NCI-H1092 (cell line): ENCODE measurements around the gene ZNG1F.
"Not testable (repeated sequence)": the region's sequence is repeated elsewhere in the genome, so short reads cannot be mapped to it uniquely, and the experiment has no call there.

Source experiments
- DNase-seq: peaks from one replicate; lab custom pipeline; 2025; lab: John Stamatoyannopoulos, UW

The ZNG1F gene

DNA sequence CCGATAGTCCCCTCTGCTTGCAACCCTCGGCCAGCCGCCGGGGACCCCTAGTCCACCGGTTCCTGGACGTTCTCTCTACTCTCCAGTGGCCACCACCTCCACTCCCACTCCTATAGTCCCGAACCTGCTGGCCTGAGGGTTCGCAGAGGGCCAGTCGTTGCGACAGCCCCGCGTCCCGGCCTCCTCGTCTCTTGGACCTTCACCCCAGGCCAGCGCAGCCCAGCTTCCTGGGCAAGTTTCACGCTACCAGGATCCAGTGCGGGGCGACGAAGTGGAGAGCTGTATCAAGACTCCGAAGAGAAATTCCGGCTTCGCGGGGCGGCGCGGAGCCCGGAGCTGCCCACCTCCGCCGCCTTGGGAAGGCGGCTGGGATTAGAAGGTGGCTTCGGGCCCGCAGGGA, 65.7 kb downstream of the ZNG1F start:
- not testable (repeated sequence) for DNase-seq

DNA sequence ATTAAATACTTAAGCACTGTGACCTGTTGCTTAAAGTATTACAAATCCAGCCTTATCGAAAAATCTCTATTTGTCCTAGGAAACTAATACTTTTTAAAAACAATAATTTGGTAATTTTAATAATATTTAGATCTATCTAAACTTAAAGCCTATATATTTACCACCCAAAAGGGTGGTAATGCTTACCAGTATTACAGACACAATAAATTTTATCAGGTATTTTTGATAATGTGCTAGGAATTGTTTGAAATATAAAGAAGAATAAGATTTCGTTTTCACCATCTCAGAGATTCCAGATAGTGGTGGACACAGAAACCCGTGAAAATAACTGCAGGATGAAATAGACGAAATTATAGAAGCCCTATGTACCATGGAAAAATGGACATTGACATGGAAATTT, 68.4 kb downstream of the ZNG1F start:
- DNase-seq = not testable (repeated sequence)

DNA sequence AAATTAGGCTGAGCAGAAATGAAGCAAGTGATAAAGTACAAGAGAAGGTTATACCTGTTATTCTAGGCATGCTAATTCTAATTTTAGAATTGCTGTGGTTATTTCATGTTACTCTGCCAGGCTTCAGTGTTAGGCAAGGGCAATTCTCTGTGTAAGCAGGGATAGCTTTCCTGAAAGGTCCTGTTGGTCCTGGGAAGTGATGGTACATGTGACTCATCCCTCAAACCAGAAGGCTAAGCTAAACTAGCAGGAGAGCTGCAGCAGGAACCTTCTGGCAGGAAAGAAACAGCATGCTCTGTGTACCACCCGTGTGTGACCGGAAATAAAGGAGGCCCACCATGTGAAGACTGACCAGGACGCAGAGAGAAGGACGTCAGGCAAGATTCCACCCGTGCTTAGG, 69.4 kb downstream of the ZNG1F start:
- DNase-seq = not testable (repeated sequence)

DNA sequence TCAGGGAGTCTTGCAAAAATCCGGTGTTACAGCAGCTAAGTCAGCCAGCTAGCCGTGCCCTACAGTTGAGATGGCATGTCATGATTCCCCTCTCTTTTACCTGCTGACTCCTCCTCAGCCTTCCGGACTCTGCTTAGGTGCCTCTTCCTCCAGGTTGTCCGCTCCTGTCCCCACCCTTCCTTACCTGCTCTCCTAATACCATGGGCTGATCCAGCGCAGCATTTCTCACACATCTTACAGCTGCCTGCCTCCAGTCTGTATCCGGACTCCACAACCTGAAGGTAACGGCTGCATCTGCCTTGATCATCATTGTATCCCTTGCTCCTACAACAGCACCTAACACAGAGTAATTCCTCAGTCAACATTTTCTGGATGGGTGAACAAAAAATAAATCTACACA, 69.8 kb downstream of the ZNG1F start:
- DNase-seq = not testable (repeated sequence)

DNA sequence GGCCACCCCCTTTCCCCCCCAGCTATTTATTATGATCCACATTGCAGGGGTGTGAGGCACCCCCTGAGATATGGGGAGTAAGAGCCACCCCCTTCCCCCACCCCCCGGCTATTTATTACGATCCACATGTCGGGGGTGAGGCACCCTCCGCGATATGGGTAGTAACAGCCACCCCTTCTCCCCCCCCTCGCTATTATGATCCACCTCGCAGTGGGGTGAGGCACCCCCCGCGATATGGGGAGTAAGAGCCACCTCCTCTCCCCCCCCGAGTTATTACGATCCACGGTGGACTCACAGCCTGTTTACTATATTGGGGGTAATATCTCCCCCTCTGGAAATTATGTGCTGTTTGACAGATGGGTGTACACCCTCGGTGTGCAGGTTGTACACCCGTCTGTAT, 75.8 kb downstream of the ZNG1F start:
- DNase-seq = not testable (repeated sequence)

DNA sequence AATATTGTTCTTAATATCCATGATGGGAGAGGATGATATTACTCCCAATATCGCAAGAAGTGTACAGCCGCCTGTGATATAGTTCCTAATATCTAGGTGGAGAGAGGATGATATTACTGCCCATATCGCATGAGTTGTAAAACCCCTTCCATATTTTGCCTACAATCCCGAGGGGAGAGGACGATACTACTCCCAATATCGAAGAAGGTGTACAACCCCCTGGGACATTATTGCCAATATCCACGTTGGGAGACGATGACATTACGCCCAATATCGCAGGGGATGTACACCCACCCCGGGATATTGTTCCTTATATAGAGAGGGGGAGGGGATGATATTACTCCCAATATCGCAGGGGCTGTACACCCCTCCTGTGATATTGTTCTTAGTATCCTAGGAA, 77.7 kb downstream of the ZNG1F start:
- not testable (repeated sequence) for DNase-seq

DNA sequence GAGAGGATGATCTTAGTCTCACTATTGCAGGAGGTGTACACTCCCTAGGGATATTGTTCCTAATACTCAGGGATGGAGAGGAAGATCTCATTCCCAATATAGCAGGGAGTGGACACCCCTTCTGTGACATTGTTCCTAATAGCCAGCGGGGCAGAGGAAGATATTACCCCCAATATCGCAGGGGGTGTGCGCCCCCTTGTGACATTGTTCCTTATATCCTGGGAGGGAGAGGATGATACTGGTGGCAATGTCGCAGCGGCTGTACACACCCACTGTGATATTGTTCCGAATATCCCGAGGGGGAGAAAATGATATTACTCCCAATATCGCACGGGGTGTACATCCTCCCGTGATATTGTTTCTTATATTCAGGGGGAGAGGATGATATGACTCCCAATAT, 78.2 kb downstream of the ZNG1F start:
- DNase-seq = not testable (repeated sequence)

DNA sequence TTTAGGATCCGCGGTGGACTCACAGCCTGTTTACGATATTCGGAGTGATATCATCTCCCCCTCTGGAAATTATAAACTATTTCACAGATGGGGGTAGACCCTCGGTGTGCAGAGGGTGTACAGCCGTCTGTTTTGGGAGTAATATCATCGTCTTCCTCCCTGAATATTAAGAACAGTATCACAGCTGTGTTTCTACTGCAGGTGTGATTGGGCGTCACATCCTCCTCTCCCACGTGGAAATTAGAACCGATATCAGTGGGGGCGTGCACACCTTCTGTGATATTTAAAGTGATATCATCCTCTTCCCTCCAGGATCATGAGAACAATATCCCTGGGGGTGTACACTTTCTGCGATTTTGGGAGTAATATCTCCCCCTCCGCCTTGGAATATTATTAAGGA, 79.9 kb downstream of the ZNG1F start:
- DNase-seq = not testable (repeated sequence)

DNA sequence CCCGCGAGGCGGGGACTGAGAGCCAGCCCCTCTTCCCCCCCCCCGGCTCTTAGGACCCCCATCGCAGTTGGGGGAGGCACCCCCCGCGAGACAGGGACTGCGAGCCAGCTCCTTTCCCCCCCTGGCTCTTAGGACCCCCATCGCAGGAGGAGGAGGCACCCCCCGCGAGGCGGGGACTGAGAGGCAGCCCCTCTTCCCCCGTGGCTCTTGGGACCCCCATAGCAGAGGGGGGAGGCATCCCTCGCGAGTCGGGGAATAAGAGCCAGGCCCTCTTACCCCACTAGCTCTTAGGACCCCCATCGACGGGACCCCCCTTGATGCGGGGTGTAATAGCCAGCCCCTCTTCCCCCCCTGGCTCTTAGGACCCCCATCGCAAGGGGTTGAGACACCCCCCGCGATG, 80.3 kb downstream of the ZNG1F start:
- not testable (repeated sequence) for DNase-seq

DNA sequence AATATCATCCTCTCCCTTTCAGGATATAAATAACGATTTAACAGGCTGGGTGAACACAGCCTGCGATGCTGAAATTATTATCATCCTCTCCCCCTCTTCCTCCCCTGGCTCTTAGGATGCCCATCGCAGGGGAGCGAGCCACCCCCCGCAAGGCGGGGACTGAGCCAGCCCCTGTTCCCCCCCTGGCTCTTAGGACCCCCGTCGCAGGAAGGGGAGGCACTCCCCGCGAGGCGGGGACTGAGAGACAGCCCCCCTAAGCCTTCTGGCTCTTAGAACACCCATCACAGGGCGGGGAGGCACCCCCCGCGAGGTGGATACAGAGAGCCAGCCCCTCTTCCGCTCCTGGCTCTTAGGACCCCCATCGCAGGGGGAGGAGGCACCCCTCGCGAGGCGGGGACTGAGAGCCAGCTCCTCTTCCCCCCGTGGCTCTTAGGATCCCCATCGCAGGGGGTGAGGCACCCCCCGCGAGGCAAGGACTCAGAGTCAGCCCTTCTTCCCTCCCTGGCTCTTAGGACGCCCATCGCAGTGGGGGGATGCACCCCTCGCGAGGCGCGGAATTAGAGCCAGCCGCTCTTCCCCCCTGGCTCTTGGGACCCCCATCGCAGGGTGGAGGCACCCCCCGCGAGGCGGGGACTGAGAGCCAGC, 82.5 kb downstream of the ZNG1F start:
- DNase-seq = not testable (repeated sequence)

DNA sequence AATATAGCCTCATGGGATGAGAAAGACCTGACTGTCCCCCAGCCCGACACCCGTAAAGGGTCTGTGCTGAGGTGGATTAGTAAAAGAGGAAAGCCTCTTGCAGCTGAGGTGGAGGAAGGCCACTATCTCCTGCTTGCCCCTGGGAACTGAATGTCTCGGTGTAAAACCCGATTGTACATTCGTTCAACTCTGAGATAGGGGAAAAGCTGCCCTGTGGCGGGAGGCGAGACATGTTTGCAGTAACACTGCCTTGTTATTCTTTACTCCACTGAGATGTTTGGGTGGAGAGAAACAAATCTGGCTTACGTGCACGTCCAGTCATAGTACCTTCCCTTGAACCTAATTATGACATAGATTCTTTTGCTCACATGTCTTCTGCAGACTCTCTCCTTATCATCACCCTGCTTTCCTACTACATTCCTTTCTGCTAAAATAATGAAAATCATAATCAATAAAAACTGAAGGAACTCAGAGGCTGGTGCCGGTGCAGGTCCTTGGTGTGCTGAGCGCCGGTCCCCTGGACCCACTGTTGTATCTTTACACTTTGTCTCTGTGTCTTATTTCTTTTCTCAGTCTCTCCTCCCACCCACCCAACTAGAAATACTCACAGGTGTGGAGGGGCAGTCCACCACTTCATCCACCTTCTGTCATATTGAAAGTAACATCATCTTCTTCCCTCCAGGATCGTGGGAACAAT, 83.4 kb downstream of the ZNG1F start:
- not testable (repeated sequence) for DNase-seq

DNA sequence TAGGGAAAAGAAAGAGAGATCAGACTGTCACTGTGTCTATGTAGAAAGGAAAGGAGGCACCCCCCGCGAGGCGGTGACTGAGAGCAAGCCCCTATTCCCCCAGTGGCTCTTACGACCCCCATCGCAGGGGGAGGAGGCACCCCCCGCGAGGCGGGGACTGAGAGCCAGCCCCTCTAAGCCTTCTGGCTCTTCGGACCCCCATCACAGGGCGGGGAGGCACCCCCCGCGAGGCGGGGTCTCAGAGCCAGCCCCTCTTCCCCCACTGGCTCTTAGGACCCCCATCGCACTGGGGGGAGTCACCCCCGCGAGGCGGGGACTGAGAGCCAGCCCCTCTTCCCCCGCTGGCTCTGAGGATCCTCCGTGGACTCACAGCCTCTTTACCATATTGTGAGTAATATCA, 84.6 kb downstream of the ZNG1F start:
- DNase-seq = not testable (repeated sequence)

DNA sequence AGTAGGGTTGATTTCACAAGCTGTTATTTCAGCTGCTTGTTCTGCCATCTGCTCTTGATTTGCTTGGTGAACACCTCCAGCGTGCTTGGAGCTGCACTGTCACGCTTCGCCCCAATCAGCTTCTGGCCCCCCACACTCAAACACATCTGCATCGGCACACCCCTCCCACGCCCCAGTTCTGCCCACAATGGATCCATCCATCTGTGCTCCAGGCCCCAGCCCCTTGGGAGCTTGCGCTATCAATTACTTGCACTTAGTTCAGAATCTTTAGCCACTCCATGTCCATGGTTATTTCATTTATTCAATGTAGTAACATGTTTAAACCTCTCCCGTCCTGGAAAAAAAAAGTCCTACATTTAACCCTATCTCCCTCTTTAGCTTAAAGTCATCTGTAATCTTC, 88.6 kb downstream of the ZNG1F start:
- DNase-seq = not testable (repeated sequence)

DNA sequence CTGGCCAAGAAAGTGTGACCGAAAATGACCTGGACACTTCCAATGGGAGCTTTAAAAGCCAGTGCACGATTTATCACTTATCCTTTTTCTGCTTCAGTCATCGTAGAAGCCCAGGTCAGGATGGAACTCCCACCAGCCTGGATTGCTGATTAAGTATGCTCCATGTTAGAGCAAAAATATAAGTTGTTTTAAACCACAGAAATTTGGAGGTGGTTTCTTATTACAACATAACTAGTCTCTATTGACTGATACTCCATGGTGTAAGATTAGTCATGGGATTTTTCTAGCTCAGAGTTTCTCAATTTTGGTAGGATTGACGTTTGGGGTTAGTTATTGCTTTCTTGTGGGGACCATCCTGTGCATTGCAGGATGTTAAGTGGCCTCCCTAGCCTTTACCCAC, 90.4 kb downstream of the ZNG1F start:
- not testable (repeated sequence) for DNase-seq

DNA sequence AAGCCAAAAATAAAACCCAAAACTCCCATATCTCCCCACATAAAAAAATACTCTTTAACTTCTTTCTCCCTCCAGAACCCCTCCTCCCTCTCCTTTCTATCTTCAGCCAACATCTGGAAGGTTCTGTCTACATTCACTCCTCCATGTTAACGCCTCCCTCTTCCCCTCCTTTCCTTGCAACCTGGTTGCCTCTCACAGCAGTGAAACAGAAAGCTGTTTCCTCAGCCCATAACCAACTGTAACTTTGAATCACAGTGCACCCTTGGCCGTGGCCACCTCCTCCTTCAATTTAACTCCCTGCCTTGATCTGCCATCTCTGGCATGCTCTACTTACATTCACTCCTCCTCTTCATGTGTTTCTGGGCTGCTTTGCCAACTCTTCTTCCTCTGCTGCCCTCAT, 94.1 kb downstream of the ZNG1F start:
- DNase-seq = not testable (repeated sequence)

DNA sequence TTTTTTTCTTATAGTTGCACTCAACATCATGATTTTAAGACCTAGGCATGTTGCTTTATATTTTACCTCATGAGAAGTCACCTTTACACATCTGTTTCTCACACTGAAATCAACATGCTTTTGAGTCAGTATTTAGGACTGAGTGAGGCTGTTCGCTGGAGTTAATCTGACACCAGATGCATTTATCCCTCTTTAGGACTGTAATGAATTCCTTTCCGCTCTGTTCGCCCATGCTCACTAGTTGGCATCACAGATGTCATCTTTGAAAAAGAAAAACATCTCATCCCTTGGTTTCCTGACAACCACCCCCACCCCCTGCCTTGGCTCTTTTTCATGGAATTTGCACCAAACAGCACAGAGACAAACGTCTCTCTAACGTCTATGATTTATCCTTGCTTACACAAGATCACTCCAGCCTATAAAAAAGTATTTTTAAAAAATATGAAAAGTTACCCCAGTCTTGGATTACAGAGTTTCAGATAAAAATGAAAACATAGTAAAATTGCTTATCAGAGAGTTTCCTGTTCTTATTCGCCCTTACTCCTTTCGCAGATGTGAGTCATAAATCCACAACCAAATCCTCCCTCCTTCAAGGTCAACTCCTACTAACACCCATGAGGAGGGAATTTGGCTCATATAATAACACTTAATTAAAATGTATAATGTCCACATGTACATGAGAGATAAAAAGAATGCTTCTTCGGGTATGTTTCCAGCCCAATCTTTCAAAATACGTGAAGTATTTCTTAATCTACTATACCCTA, 94.9 kb downstream of the ZNG1F start:
- not testable (repeated sequence) for DNase-seq

DNA sequence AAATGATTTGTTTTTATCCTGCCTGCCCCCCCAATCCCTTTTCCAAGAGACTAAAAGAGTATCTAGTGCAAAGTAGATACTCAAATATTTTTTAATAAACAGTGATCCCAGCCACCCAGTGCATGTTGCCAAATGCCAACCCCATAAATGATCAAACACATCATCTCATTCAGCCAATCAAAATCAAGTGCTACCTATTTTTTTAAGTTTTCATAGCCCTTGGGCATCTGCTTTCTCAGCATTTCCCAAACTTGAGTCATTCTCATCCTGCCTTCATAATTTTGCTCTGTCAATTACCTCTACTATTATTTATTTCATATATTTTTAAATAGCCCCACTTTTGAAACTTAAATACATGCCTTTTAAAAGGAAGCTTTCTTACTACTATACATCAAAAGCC, 98.2 kb downstream of the ZNG1F start:
- not testable (repeated sequence) for DNase-seq

DNA sequence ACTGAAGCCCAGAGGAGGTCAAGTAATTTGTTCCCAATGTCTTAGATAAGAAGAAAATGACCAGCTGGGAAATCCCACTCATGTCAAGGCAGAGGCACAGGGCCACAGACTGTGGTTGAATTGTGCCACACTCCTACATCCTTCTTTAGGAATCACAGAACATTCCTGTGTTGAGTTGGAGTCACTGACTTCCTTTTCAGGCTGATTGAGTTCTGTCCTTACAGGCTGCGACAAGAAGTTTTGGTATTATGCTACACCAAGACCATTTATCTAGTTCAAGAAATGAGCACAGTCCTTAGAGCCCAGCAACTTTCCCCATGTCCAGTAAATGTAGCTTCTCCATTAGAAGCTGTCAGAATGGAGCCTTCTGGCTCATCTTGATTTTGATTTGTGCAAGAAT, 98.7 kb downstream of the ZNG1F start:
- not testable (repeated sequence) for DNase-seq

DNA sequence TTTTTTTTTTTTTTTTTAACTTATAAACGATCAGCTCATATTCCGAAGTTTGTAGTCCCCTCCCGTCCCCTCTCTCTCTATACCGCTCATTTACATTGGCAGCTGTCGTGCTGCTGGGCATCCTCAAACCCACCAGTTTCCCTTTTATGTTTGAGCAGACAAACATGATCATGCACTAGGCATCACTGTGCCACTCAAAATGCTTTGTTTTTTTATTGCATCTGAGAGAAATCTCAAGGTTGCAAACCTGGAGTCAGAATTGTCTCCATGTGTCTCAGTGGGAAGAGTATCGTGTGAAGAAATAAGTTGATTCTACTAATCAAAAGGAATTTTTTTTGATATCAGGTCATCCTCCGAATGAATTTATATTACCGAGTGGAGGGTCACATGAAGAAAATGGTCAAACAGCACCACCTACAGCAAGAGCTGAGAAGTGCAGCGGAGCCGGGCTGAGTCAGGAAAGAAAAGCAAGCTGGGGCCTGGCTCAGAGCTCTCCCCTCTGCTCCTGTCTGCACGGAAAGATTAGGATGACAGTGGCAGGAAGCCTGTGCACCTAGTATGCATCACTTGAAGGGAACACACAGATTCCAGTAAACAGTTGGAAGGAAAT, 100.6 kb downstream of the ZNG1F start:
- DNase-seq = not testable (repeated sequence)

DNA sequence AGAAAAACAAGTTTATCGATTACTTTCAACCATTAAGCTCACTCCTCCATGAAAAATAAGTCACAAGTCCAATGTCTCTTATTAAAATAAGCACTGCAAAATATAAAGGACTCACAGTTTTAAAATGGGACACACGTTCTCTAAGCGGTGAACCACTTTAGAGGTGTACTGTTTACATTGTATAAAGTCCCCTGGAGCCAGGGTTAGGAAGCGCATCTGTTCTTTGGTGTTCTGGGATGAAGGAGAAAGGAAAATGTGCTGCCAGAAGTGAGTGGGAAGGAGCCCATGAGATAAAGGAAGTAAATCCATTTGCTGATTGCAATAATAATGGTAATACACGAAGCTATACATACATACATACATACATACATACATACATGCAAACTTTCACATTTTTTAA, 101.2 kb downstream of the ZNG1F start:
- DNase-seq = not testable (repeated sequence)

DNA sequence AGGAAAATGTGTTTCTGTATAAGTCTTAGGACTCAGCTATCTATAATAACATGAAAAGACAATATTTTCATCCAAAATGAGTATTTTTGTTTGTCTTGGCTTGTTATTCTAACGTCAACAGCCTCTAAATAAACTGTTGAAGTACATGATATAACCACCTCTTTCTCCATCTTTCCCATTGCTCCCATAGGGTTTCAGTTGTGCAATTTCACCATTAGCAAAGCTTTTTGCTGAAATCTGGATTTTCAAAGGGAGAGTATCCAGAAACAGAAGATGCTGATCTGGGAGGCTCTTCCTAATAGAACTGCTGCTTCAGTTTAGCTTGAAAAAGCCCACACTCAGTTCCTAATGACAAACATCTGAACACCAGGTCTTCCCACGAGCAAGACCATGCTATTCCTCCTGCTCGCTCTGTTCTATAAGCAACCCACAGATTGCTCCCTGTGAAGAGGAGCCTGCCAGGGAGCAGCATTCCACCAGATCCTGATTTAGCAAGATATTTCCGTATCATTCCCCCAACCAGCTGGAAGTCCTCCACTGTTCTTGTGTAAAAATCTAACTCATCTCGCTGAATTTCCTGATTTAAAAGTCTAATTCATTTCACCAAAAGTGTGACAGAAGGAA, 101.8 kb downstream of the ZNG1F start:
- not testable (repeated sequence) for DNase-seq

DNA sequence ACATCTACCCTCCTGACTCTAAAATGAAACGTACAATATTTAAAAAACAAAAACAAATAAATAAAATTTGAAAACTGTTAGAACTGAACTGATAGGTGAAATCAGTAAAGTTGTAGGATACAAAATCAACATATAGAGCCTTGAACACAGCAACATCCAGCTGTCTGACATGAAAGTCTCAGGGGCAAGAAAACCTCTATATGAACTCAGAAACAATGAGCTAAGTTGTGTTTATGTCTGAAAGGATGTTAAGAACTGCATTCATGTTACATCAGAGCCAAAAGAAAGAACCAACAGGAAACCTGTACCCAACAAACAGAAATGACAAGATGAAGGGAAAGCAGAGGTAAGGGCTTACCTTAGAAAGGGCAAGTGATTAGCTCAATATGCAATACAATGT, 102.4 kb downstream of the ZNG1F start:
- DNase-seq = not testable (repeated sequence)
